Gastrocnemius medialis (tissue), 4 donors: ENCODE measurements around the gene GALNT6.

ENCODE experiments used
- POLR2A ChIP-seq, 2 donors: fragments of 450-650 bp; IDR thresholded peaks; one replicate each; pipeline ENCODE4 v1.6.1; 2017; ENCODE audit warnings: antibody characterized with exemption in 2 of 2, mild to moderate bottlenecking in 2 of 2, moderate library complexity in 2 of 2
- TF ChIP-seq, protein P1 (sequence below), 5 experiments: fragments of 450-650 bp in 3 of 5; fragments of 200-600 bp in 2 of 5; sonication (generic) in 2 of 5; IDR thresholded peaks in 4 of 5; conservative IDR thresholded peaks in 1 of 5; 1 replicate in 4 of 5; 2 replicates in 1 of 5; pipeline ENCODE4 v1.5.1; 2016 to 2019; ENCODE audit warnings: antibody characterized with exemption in 5 of 5, mild to moderate bottlenecking in 3 of 5, moderate library complexity in 3 of 5

DNA sequence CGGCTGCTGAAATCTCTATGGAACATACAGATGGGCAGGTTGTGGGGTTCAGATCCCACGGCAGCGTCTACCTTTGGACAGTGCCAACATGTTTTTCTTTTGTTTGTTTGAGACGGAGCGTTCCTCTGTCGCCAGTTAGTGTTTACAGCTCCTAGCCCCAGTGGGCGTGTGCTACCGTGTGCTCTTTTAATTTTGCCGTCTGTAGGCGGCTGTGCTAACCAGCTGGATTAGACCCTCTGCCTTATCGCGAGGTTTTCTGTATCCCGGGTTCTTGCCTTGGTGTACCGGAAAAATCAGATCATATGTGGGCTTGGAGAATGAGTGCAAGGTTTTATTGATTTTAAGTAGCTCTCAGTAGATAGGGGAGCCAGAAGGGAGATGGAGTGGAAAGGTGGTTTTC is 9.8 kb upstream of the GALNT6 start:
- TF ChIP-seq, protein P1, sequence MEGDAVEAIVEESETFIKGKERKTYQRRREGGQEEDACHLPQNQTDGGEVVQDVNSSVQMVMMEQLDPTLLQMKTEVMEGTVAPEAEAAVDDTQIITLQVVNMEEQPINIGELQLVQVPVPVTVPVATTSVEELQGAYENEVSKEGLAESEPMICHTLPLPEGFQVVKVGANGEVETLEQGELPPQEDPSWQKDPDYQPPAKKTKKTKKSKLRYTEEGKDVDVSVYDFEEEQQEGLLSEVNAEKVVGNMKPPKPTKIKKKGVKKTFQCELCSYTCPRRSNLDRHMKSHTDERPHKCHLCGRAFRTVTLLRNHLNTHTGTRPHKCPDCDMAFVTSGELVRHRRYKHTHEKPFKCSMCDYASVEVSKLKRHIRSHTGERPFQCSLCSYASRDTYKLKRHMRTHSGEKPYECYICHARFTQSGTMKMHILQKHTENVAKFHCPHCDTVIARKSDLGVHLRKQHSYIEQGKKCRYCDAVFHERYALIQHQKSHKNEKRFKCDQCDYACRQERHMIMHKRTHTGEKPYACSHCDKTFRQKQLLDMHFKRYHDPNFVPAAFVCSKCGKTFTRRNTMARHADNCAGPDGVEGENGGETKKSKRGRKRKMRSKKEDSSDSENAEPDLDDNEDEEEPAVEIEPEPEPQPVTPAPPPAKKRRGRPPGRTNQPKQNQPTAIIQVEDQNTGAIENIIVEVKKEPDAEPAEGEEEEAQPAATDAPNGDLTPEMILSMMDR (IDR thresholded peaks at IDR 0.05 in 4 of 5, conservative IDR thresholded peaks at IDR 0.05 in 1 of 5): no peak
- TF ChIP-seq POLR2A (IDR thresholded peaks at IDR 0.05): no peak
